Calu3 (cell line): ENCODE measurements around the gene ZNF443. TPM values are rescaled to one million over a fixed set of nuclear protein-coding genes. Genes with fewer than 3 reads are reported as not detected.
"Not testable (repeated sequence)": the region's sequence is repeated elsewhere in the genome, so short reads cannot be mapped to it uniquely, and the experiment has no call there.

Experiments used
- BruUV-seq: library from RNA; stranded (reverse); fragments of 400-500 nt; replicated peaks from 2 replicates; lab custom pipeline; 2021; lab: Mats Ljungman, UMichigan
- CTCF ChIA-PET: fragments of 300-600 bp; sonication (Branson Sonifier 250); formaldehyde crosslinking; loops from one replicate; lab custom pipeline; 2022; ENCODE audit warnings: antibody characterized with exemption; lab: Charles Lee
- DNase-seq: peaks from one replicate; pipeline ENCODE4 v3.0.0; 2022
- H3K27ac Mint-ChIP-seq: one replicate; pipeline ENCODE4 v1.8.0; 2022; ENCODE audit warnings: mixed read lengths; ENCODE audit not compliant: unreplicated experiment
- H3K27me3 Mint-ChIP-seq: one replicate; pipeline ENCODE4 v1.8.0; 2022; ENCODE audit warnings: mixed read lengths; ENCODE audit not compliant: unreplicated experiment
- H3K36me3 Mint-ChIP-seq: one replicate; pipeline ENCODE4 v1.8.0; 2022; ENCODE audit warnings: mild to moderate bottlenecking, moderate library complexity, mixed read lengths; ENCODE audit not compliant: insufficient read depth, unreplicated experiment
- H3K4me1 Mint-ChIP-seq: one replicate; pipeline ENCODE4 v1.8.0; 2022; ENCODE audit warnings: mild to moderate bottlenecking, low read depth, mixed read lengths; ENCODE audit not compliant: unreplicated experiment
- H3K4me3 Mint-ChIP-seq: one replicate; pipeline ENCODE4 v1.8.0; 2022; ENCODE audit warnings: mild to moderate bottlenecking, low read depth, moderate library complexity, mixed read lengths; ENCODE audit not compliant: unreplicated experiment
- H3K9me3 Mint-ChIP-seq: one replicate; pipeline ENCODE4 v1.8.0; 2022; ENCODE audit warnings: low read depth, mixed read lengths; ENCODE audit not compliant: unreplicated experiment
- intact Hi-C: fragments of 100-400 bp; cut with micrococcal nuclease; formaldehyde crosslinking; loops from one replicate; pipeline ENCODE4 v1.10.0; 2022; ENCODE audit not compliant: unreplicated experiment
- total RNA-seq: library from RNA; stranded (reverse); gene quantifications from 2 replicates; pipeline ENCODE4 v1.2.3, GENCODE V29; 2022
- TF ChIP-seq, protein P1 (sequence below): fragments of 200-600 bp; IDR thresholded peaks from one replicate; pipeline ENCODE4 v1.8.0; 2022; ENCODE audit warnings: antibody characterized with exemption; ENCODE audit not compliant: unreplicated experiment

The ZNF443 gene
- total RNA-seq, 1 experiment from 2014 or later = 7.5 TPM

DNA sequence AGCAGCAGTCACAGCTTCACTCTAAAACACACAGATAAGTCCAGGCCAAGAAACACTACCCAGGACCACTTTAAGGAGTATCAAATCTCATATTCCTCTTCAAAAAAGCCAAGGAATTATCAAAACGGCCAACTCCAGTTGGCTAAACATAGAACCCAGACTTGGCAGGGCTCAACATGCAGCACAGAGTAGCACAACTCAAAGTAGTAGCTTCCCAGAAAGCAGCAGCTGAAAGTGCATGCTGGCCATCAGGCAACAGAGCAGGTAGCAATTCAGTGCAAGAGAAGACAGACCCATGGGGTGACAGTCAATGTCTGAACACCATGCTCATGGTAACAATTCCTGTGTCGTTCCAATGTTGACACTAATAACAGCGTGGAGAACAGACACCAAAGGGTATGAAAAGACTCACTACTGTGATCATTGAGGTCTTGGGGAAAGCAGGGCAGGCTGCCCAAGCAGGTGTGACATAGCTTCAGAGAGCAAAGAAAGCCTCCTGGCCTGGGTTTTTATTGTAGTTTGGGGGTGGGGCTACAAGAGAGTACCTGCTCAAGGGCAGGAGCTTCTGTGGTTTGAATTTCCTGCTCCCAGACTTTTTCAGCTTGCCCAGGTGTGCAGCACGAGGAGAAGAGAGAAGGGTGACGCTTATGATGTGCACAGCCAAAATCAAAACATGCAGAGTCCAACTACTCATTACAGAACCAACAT lies 37.6 kb upstream of the ZNF443 start:
- no peaks in the 10 kb centered on the region for H3K27me3 Mint-ChIP-seq
- no TSS peak for BruUV-seq
- DNase-seq = no peak
- H3K4me1 Mint-ChIP-seq = no peaks in the 10 kb centered on the region
- no peak overlapping the region for H3K27ac Mint-ChIP-seq
- TF ChIP-seq, protein P1, sequence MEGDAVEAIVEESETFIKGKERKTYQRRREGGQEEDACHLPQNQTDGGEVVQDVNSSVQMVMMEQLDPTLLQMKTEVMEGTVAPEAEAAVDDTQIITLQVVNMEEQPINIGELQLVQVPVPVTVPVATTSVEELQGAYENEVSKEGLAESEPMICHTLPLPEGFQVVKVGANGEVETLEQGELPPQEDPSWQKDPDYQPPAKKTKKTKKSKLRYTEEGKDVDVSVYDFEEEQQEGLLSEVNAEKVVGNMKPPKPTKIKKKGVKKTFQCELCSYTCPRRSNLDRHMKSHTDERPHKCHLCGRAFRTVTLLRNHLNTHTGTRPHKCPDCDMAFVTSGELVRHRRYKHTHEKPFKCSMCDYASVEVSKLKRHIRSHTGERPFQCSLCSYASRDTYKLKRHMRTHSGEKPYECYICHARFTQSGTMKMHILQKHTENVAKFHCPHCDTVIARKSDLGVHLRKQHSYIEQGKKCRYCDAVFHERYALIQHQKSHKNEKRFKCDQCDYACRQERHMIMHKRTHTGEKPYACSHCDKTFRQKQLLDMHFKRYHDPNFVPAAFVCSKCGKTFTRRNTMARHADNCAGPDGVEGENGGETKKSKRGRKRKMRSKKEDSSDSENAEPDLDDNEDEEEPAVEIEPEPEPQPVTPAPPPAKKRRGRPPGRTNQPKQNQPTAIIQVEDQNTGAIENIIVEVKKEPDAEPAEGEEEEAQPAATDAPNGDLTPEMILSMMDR = no peak
- CTCF ChIA-PET = no interaction called here
- peaks cover 10% of the 10 kb centered on the region for H3K9me3 Mint-ChIP-seq
- intact Hi-C loops = no loop called here
- no peak overlapping the region for H3K4me3 Mint-ChIP-seq
- no peaks in the 10 kb centered on the region for H3K36me3 Mint-ChIP-seq

DNA sequence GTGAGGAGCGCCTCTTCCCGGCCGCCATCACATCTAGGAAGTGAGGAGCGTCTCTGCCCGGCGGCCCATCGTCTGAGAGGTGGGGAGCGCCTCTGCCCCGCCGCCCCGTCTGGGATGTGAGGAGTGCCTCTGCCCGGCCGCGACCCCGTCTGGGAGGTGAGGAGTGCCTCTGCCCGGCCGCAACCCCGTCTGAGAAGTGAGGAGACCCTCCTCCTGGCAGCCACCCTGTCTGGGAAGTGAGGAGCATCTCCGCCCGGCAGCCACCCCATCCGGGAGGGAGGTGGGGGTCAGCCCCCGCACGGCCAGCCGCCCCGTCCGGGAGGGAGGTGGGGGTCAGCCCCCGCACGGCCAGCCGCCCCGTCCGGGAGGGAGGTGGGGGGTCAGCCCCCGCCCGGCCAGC lies 26.8 kb upstream of the ZNF443 start:
- H3K27ac Mint-ChIP-seq, H3K27me3 Mint-ChIP-seq, BruUV-seq, H3K9me3 Mint-ChIP-seq, H3K4me3 Mint-ChIP-seq, H3K4me1 Mint-ChIP-seq, DNase-seq, CTCF ChIA-PET, intact Hi-C loops, H3K36me3 Mint-ChIP-seq: not testable (repeated sequence)

DNA sequence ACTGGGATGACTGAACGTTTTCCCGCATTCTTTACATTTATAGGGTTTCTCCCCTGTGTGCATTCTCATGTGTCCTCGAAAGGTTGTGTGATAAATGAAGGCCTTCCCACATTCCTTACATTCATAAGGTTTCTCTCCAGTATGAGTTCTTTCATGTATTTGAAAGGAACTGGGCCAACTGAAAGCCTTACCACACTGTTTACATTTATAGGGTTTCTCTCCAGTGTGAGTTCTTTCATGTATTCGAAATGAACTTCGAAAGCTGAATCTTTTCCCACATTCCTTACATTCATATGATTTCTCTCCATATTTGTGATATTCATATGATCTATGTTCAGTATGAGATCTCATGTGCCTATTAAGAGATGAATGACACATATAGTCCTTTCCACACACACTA lies 24.4 kb upstream of the ZNF443 start:
- intact Hi-C loops = no loop called here
- Mint-ChIP-seq H3K36me3 (no peaks in the 10 kb centered on the region), H3K27me3 (no peaks in the 10 kb centered on the region), H3K4me3 (no peak overlapping the region), H3K27ac (no peak overlapping the region), H3K9me3 (peaks cover 5% of the 10 kb centered on the region), H3K4me1 (no peaks in the 10 kb centered on the region)
- CTCF ChIA-PET = no interaction called here
- BruUV-seq = no TSS peak
- TF ChIP-seq, protein P1 = no peak
- no peak for DNase-seq

DNA sequence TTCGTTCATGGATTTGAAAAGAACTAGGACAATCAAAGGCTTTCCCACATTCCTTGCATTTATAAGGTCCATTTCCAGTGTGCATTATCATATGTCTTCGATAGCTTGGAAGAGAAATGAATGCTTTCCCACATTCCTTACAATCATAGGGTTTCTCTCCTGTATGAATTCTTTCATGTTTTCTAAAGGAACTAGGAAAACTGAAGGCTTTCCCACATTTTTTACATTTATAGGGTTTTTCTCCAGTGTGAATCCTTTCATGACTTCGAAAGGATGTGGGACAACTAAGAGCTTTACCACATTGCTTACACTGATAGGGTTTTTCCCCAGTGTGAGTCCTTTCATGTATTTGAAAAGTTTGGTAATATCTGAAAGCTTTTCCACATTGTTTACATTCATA lies 23.9 kb upstream of the ZNF443 start:
- no peaks in the 10 kb centered on the region for H3K27me3 Mint-ChIP-seq
- TF ChIP-seq, protein P1 = no peak
- intact Hi-C loops = no loop called here
- no peak for DNase-seq
- H3K9me3 Mint-ChIP-seq = peaks cover 5% of the 10 kb centered on the region
- H3K27ac Mint-ChIP-seq = no peak overlapping the region
- H3K36me3 Mint-ChIP-seq = no peaks in the 10 kb centered on the region
- no peaks in the 10 kb centered on the region for H3K4me1 Mint-ChIP-seq
- no TSS peak for BruUV-seq
- H3K4me3 Mint-ChIP-seq = no peak overlapping the region
- CTCF ChIA-PET = no interaction called here

DNA sequence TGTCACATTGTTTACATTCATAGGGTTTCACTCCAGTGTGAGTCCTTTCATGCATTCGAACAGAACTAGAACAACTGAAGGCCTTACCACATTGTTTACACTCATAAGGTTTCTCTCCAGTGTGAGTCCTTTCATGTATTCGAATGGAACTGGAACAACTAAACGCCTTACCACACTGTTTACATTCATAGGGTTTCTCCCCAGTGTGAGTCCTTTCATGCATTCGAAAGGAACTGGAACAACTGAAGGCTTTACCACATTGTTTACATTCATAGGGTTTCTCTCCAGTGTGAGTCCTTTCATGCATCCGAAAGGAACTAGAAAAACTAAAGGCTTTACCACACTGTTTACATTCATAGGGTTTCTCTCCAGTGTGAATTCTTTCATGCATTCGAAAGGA lies 23.3 kb upstream of the ZNF443 start:
- H3K4me3 Mint-ChIP-seq, H3K4me1 Mint-ChIP-seq, H3K27me3 Mint-ChIP-seq, H3K36me3 Mint-ChIP-seq, H3K27ac Mint-ChIP-seq, BruUV-seq, CTCF ChIA-PET, intact Hi-C loops, H3K9me3 Mint-ChIP-seq, DNase-seq: not testable (repeated sequence)
